Prostate gland (tissue), 2 donors: ENCODE results near the gene LPAR3.

Experiments used
- POLR2A ChIP-seq: fragments of 450-650 bp; IDR thresholded peaks from one replicate; pipeline ENCODE4 v1.6.1; 2016; ENCODE audit warnings: antibody characterized with exemption, mild to moderate bottlenecking
- TF ChIP-seq, protein P1 (sequence below), 4 experiments: fragments of 200-600 bp in 2 of 4; fragments of 450-650 bp in 2 of 4; sonication (generic) in 2 of 4; IDR thresholded peaks; 1 replicate in 3 of 4; 2 replicates in 1 of 4; pipeline ENCODE4 v1.5.1; 2016 to 2019; ENCODE audit warnings: antibody characterized with exemption in 4 of 4, mild to moderate bottlenecking in 2 of 4, moderate library complexity in 2 of 4

DNA sequence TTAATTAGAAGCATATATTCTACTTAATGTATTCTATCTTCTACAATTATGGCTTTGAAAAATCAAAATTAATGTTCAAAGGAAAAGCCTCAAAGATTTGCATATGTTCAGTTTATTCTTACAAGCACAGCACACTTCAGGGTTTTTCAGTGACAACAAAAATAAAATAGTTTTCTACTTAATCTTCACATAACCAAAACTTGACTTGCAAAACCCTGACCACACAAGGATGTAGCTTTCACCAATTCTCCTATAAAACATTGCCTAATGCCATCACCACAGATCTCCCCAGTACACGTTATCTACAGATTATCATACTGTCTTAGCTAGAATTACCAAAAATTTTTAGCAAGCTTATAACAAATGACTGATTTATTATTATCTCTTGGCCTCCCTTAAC is 23.3 kb downstream of the LPAR3 start:
- TF ChIP-seq, protein P1, sequence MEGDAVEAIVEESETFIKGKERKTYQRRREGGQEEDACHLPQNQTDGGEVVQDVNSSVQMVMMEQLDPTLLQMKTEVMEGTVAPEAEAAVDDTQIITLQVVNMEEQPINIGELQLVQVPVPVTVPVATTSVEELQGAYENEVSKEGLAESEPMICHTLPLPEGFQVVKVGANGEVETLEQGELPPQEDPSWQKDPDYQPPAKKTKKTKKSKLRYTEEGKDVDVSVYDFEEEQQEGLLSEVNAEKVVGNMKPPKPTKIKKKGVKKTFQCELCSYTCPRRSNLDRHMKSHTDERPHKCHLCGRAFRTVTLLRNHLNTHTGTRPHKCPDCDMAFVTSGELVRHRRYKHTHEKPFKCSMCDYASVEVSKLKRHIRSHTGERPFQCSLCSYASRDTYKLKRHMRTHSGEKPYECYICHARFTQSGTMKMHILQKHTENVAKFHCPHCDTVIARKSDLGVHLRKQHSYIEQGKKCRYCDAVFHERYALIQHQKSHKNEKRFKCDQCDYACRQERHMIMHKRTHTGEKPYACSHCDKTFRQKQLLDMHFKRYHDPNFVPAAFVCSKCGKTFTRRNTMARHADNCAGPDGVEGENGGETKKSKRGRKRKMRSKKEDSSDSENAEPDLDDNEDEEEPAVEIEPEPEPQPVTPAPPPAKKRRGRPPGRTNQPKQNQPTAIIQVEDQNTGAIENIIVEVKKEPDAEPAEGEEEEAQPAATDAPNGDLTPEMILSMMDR (IDR thresholded peaks at IDR 0.05): no peak
- TF ChIP-seq POLR2A: no peak
